GM19238 (cell line): ENCODE results near the gene MARCHF6.
"Not testable (repeated sequence)": the region's sequence is repeated elsewhere in the genome, so short reads cannot be mapped to it uniquely, and the experiment has no call there.

Source experiments
- DNase-seq: peaks from one replicate; pipeline ENCODE4 v3.0.0; 2011; ENCODE audit warnings: low spot score; ENCODE audit not compliant: insufficient read length

Gene MARCHF6

DNA sequence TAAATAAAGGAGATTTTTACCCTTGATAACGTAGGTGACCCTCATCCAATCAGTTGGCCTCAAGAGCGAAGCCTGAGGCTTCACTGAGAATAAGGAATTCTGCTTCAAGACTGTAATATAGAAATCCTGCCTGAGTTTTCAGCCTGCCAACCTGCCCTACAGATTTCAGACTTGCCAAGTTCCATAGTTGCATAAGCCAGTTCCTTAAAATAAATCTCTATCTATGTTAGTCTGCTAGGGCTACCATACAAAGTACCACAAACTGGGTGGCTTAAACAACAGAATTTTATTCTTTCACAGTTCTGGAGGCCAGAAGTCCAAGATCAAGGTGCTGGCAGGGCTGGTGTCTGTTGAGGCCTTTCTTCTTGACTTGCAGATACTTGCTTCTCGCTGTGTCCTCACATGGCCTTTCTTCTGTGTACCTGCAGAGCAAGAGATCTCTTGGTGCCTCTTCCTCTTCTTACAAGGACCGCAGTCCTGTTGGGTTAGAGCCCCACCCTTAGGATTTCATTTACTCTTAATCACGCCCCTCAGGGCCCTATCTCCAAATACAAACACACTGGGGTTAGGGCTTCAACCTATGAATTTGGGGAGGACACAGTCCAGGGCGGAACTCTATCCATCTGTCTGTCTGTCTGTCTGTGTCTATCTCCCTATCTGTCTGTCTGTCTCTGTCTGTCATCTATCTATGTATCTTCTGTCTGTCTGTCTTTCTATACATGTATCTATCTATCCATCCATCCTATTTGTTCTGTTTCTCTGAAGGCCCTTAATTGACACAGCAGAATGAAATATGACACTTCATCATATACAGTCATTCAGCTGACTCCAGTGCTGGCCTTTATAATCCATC lies 28.8 kb upstream of the MARCHF6 start:
- DNase-seq: no peak

DNA sequence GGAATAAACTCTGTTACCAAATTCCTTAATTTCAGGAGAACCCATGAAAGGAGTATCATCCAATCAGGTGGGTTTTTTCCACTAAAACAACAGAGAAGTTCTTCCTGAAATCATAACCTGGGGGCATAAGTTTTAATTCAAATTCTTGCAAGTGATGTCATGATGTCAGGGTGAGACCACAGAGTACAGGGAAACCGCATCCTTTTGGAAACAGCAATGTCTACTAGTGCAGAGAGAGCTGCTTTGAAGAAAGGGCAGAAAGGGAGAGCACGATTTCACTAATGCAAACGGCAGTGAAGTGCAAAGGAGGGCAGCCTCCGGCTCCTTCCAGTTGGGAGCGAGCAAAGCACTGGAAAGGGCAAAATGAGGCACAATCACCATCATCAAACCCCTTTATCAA lies 25.2 kb upstream of the MARCHF6 start:
- no peak for DNase-seq

DNA sequence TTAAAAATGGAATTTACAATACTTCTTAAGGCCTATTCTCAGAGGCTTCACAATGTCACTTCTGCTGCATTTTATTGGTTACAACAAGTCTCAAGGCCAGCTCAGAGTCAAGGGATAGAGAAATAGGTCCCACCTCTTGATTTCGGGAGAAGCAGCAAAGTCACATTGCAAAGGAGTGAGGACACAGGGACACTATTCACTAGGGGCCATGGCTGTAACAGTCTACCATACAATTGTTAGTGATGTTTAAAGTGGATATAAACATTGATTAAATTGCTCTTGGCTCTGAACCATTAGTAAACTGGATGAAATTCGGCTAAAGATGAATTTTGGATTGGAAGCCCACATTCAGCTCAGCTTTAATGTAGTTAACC lies 24.1 kb upstream of the MARCHF6 start:
- DNase-seq: no peak

DNA sequence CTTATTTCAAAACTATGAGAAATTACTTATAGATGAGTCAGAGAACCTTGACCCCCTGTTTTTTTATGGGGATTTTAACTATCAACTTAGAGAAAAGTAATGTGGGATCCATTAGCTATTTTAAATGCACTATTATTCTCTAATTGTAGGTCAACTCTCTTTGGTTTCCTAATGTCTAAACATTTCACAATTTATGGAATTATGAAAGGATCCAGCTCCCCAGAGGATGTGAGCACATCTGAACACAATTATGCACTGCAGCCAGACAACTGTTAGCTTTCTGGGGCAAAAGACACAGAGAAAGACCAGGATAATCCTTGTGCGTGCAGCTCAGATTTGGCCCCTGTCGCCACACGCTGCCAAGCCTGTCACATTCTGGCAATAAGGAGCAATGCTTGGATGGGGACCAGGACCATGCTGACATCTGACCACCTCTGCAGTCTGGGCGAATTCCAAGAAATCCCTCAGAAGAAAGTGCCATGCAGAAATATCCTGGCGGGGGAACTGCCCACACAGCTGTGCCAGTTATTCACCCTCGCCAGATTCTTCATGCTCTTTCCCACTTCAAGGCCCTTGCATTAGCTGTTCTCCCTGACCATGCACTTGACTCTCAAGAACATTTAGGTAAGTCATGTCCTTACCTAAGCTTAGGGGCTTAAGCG lies 23.5 kb upstream of the MARCHF6 start:
- no peak for DNase-seq

DNA sequence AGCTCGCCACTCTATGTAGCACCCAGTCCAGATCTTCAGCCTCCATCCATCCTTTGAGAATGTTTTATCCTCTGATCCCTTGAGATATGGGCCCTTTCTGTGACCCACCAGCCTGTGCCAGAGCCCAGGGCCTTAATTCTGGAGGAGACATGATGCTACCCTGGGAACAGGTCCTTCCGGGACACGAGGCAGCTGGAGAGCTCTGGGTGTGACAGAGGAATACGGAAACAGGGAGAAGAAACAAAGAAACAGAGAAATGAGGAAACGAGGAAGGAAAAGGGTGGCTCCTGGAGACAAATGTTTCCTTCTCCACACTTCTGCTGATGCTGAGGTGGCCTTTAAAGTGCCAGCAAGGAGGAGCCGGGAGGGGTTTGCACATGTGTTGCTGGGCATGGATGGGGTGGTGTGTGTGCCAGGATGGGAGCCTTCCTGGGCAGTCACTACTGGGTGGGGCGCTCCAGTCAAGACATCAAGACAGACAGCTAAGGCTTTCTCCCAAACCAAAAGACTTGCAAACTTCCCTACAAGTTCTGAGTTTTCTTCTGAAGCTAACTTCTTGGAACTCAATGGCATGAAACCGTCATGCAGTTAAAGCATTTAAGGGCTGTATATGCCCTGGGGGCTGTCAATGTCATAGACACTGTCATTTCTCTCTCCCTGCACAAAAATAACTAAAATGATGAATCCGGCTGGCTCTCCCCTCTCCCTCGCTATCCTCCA lies 22.8 kb upstream of the MARCHF6 start:
- no peak for DNase-seq

DNA sequence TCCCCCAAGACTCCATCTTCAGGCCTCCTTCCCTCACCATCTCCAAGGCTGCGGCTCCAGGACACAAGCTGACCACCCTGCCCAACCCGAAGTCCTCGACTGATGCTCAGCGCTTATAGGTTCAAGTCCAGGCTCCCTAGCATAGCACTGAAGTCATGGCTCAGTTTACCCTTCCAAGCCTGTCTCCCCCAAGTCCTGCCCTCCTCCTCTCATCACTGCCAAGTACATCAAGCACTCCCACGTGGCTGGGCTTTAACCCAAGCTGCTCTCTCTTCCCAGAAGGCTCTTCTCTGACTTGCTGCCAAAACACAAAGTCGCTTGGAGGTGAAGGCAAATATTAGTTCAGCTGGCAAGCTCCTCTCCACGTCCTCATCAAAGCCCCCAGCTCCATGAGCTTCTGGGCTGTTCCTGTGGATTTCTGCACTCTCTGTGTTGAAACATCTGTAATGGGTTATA lies 22.1 kb upstream of the MARCHF6 start:
- no peak for DNase-seq

DNA sequence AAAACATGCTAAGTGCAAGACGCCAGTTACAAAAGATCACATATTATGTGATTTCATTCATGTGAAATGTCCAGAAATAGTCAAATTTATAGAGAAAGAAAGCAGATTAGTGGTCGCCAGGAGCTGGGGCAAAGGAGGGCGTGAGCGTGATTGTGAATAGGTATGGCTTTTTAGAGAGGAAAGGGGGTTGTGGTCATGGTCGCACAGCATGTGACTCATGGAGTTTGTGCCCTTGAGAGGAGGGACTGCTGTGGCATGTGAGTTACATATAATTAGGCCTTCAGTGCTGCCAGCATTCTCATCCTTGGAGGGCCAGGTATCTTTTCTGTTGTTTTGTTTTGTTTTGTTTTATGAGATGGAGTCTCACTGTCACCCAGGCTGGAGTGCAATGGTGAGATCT lies 21.2 kb upstream of the MARCHF6 start:
- no peak for DNase-seq

DNA sequence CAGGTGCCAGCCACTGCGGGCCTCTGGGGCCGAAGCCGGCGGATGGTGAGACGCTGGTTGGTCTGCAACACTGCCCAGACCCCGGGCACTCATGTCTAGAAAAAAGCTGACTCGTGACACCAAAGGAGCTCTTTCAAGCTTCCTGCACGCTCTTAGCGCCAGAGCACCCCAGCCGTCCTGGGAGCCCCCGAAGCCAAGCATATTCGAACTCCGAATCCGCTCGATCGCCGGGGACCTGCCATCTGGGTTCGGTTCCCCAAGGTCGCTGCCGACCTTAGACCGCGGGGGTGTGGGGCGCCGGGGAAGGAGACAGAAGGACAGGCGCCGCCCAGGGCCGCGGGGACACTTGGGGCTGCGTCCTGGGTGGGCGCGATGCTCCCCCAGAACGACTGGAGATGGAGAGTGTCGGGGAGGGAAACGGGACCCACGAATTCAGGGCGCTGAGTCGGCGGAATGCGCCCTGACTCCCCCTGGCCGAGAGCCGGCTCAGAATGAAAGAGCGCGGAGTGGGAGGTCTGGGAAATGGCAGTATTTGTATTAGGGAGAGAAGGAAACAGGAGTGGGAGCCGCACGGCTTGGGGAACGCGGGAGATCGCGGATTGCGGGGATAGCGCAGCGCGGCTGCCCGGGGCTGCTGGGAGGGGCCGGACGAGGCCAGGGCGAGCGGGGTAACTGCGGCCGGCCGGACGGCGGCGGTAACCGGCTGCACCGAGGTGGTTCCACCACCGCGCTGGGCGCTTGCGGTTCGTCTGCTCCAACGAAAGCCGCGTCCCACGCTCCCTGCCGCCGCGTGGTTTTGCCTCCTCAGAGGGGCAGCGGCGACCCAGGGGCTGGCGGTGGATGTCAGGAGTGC lies 20.1 kb upstream of the MARCHF6 start:
- peak; percentile 16 for DNase-seq

DNA sequence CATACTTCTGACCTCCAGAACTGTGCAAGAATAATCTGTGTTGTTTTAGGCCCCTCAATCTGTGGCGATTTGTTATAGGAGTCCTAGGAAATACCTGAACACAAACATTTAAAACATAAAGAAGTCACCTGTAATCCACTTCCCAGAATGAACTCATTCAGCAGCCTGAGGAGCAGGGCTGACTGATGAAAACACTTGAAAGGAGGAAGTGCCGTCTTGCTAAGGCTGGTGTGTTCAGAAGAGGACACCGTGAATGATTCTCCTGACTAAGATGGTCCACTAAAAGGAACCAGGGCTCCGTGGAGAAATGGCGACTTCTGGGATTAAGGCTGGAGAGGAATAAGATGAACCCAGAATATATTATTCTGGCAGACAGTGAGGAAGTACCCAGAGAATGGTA lies 18.7 kb upstream of the MARCHF6 start:
- DNase-seq: no peak

DNA sequence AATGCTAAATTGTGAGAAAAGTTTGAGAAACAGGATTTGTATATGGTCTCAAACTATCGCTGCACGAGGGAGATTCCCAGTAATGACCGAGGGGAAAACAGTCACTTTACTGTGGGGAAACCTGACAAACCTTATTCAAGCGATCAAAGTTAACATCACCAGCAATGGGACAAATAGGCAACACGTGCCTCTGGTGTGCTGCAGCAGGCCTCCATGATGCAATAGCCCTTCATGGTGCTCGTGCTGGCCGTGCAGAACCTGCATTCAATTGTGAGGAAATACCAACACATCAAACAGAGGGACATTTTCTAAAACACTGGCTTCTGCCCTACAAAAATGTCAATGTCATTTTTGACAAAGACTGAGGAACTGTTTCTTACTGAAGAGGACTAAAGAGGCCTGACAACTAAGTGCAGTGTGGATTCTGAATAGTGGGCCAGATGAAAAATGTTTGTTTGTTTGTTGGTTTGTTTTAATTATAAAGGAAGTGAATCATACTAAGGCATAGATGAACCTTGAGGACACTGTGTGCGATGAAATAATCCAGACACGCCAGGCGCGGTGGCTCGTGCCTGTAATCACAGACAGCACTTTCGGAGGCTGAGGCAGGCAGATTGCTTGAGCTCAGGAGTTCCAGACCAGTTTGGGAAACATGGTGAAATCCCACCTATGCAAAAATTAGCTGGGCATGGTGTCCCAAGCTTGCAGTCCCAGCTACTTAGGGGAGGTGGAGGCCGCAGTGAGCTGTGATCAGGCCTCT lies 17.6 kb upstream of the MARCHF6 start:
- DNase-seq: no peak

DNA sequence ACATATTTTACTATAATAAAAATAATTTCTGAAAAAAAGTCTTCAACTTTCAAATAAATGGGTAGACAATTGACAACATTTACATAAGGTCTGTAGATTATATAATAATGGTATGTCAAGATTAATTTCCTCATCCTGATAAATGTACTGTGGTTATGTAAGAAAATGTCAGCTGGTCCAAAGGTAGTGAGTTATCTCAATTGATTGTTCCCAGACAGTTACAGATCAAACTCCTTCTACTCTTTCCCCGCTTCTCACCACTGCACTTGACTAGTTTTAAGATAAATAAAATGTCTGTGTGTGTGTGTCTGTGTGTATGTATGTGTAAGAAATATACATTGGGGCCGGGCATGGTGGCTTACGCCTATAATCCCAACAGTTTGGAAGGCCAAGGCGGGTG lies 16.4 kb upstream of the MARCHF6 start:
- DNase-seq: no peak

DNA sequence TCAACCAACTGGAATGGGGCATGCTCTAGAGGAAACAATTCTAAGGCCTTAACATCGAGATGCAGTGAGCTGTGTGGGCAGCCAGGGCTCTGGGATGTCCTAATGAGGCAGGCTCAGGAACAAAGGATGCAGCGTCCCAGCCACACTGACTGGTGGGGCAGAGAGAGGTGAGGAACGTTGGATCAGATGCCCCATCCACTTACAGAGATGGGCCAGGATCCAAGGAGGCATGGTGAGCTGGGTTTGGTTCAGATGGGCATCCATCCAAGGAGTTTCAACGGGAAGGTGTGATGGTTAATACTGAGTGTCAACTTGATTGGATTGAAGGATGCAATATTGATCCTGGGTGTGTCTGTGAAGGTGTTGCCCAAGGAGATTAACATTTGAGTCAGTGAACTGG lies 15.5 kb upstream of the MARCHF6 start:
- no peak for DNase-seq

DNA sequence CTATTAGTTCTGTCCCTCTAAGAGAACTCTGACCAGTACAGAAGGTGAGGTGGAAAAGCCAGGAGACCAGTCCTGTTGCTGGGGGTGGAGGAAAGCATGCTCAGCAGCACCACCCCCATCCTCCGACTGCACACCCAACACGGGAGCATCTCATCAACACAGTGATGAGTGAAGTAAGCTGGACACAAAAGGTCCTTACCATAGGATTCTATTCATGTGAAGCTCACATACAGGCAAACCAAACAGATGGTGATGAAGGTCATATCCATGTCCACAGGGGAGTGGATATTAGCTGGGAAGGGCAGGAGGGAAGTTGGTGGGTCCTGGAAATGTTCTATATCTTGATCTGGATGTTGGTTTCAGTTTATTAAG lies 14.8 kb upstream of the MARCHF6 start:
- DNase-seq: no peak

DNA sequence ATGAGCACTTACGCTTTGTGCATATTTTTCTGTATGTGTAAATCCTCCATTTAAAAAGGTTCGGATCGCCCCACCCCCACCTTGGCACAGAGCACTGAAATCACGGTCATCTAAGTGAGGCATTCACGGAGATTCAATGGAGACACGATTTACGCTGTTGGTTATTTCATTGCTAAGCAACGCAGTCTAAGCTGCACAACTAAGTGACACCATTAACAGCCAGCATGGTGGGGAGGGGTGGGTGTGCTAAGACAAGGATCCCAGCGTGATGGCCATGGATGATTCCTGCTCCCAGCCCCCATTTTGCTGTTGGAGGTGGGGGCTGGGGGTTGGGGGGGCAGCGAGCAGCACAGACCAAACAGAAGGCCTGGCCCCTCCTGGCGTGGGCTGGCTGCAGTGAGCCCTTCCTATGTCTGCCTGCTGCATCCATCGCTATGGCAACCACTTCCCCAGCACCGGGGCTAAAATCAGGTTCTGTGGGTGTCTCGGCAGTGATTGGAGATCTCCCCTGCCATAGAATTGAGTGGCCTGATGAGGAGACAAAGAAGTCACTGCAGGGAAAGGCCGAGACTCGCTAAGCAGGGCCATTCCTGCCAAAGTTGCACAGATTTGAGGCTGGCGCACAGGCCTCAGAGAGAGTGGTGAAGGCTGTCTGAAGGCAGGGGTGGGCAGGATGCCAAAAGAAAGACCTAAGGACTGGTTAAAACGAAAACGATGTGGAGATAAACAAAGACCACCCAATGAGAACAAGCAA lies 14.3 kb upstream of the MARCHF6 start:
- no peak for DNase-seq

DNA sequence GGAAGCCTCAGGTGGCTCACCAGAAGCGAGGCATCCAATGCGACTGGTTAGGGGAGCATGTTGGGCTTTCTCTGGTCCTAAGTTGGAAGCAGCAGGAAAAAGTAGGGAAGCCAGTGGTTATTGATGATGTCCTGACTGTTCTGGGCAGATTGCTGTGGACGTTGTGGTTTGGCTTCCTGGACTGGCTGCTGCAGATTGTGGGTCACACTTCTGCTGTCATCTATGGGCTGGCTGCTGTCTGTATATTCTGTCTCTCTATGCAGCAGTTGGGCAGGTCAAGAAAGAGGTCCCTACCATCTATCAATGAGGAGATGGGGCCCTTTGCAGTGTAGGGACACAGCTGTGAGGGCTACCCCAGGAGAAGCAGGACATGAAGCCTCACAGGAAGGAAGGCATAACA lies 13.5 kb upstream of the MARCHF6 start:
- no peak for DNase-seq

DNA sequence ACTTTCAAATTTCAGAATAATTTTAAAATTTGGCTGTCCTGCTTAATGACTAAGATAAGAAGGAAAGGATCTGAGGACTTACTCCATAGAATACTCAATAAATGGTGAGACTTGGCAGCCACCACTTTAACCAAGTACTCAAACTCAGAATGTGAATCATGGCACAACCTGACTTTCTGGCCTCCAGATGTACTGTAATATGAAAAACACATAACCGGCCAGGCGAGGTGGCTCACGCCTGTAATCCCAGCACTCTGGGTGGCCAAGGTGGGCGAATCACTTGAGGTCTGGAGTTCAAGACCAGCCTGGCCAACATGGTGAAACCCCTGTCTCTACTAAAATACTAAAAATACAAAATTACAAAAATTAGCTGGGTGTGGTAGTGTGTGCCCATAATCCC lies 10.0 kb upstream of the MARCHF6 start:
- DNase-seq: no peak

DNA sequence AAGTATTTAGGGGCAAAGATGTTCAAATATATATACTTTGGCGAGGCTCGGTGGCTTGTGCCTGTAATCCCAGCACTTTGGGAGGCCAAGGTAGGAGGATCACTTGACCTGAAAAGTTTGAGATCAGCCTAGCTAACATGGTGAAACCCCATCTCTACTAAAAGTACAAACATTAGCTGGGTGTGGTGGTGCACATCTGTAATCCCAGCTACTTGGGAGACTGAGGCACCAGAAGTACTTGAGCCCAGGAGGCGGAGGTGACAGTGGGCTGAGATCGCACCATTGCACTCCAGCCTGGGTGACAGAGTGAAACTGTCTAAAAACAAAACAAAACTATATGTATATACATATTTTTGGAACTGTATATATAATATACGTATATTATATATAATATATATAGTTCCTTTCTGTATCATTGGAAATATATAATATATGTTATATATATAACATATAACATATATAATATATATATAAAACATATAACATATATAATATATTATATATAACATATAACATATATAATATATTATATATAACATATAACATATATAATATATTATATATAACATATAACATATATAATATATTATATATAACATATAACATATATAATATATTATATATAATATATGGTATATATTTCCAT lies 8.9 kb upstream of the MARCHF6 start:
- DNase-seq: not testable (repeated sequence)

DNA sequence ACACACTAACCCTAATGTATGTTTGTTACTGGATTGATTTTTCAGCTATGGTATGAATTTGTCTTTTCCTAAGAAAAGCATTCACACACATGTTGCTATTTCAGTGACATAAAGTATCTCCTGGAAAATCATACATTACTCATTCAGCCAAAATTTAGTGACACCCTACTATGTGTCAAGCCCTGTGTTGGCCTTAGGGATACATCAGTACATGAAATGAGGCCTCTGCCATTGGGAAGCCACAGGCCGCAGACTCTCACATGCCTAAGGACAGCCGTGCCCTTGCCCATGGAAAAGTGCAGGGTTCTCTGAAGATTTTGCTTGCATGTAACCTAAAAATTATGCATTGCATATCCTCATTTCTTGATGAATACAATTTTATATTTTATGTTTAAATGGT lies 5.2 kb upstream of the MARCHF6 start:
- DNase-seq: no peak

DNA sequence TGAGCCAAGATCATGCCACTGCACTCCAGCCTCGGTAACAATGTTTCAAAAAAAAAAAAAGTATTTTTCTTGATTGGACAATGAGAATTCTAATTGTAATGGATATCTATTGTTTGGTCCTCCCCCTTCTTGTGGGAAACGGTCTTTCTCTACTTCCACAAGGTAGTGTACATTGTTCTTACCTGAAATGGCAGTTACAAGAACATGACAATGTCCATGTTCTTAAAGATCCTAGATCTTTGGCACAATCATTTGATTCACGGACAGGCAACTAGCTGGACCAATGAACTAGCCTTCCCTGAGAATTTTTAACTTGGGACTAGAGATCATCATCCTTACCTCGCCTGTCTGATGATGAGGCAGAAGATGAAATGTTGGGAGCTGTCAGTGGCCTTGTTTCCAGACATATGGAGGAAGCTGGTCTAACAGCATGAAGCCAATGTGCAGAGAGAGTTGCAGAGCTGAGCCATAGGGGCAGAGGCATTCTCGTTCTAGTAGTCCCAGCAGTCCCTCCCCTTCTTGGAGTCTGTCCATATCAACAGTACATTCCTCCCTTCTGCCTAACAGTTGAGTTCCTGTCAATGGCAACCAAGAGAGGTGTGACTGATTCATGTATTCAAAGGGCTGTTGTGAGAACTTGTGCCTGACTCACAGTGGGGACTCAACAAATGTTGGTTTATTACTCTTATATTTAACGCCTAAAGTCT lies 2.1 kb upstream of the MARCHF6 start:
- DNase-seq: no peak
